GM19238 (cell line): ENCODE measurements around the gene CAMK1D.

Experiments
- DNase-seq: peaks from one replicate; pipeline ENCODE4 v3.0.0; 2011; ENCODE audit warnings: low spot score; ENCODE audit not compliant: insufficient read length

Gene CAMK1D

GRCh38 chr10:12465385-12466136, 116.2 kb downstream of the CAMK1D start:
- no peak for DNase-seq

GRCh38 chr10:12466704-12467305, 117.5 kb downstream of the CAMK1D start:
- no peak for DNase-seq

GRCh38 chr10:12469345-12469744, 120.0 kb downstream of the CAMK1D start:
- no peak for DNase-seq

- no peak for DNase-seq
Measured at GRCh38 chr10:12470719-12471118, 121.4 kb downstream of the CAMK1D start.

GRCh38 chr10:12471135-12471534, 121.8 kb downstream of the CAMK1D start:
- DNase-seq: no peak

GRCh38 chr10:12473491-12473890, 124.1 kb downstream of the CAMK1D start:
- no peak for DNase-seq

- no peak for DNase-seq
Measured at GRCh38 chr10:12474727-12475412, 125.5 kb downstream of the CAMK1D start.

- DNase-seq: no peak
Measured at GRCh38 chr10:12476656-12477055, 127.3 kb downstream of the CAMK1D start.

GRCh38 chr10:12479437-12479844, 130.1 kb downstream of the CAMK1D start:
- no peak for DNase-seq

- no peak for DNase-seq
Measured at GRCh38 chr10:12479924-12480323, 130.6 kb downstream of the CAMK1D start.

- DNase-seq: no peak
Measured at GRCh38 chr10:12480440-12480839, 131.1 kb downstream of the CAMK1D start.

GRCh38 chr10:12481924-12482323, 132.6 kb downstream of the CAMK1D start:
- no peak for DNase-seq

GRCh38 chr10:12482587-12482986, 133.2 kb downstream of the CAMK1D start:
- no peak for DNase-seq

- DNase-seq: no peak
Measured at GRCh38 chr10:12484002-12484918, 134.9 kb downstream of the CAMK1D start.

GRCh38 chr10:12484941-12485805, 135.8 kb downstream of the CAMK1D start:
- no peak for DNase-seq

- DNase-seq: no peak
Measured at GRCh38 chr10:12487366-12487765, 138.0 kb downstream of the CAMK1D start.

GRCh38 chr10:12488626-12489025, 139.3 kb downstream of the CAMK1D start:
- DNase-seq: no peak

- no peak for DNase-seq
Measured at GRCh38 chr10:12489357-12489756, 140.0 kb downstream of the CAMK1D start.

GRCh38 chr10:12489806-12490205, 140.5 kb downstream of the CAMK1D start:
- no peak for DNase-seq

GRCh38 chr10:12490963-12491362, 141.6 kb downstream of the CAMK1D start:
- no peak for DNase-seq
